DOHH2 (cell line): Measurements from ENCODE around the gene PRCC.

ENCODE experiments used
- H3F3A ChIP-seq: fragments of 200-600 bp; sonication (generic), shearing (Covaris generic); 2 replicates; pipeline ENCODE4 v1.6.0; 2016; ENCODE audit warnings: antibody characterized with exemption, mild to moderate bottlenecking; ENCODE audit not compliant: control insufficient read depth, insufficient read depth
- H3K27ac ChIP-seq: fragments of 200-600 bp; sonication (generic); 2 replicates; pipeline ENCODE4 v1.5.1; 2014; ENCODE audit warnings: low read depth, mild to moderate bottlenecking, low read length, moderate library complexity
- H3K27me3 ChIP-seq: fragments of 200-600 bp; sonication (generic); 2 replicates; pipeline ENCODE4 v1.6.1; 2014; ENCODE audit warnings: mild to moderate bottlenecking, low read length, mixed read lengths; ENCODE audit not compliant: control insufficient read depth
- H3K36me3 ChIP-seq: fragments of 200-600 bp; sonication (generic); 2 replicates; pipeline ENCODE4 v1.6.1; 2014; ENCODE audit warnings: mild to moderate bottlenecking, low read length, moderate library complexity, mixed read lengths; ENCODE audit not compliant: control insufficient read depth
- H3K4me1 ChIP-seq: fragments of 200-600 bp; sonication (generic); 2 replicates; pipeline ENCODE4 v1.6.1; 2014; ENCODE audit warnings: mild to moderate bottlenecking, low read length, mixed read lengths; ENCODE audit not compliant: control insufficient read depth
- H3K4me2 ChIP-seq: fragments of 200-600 bp; sonication (generic); 2 replicates; pipeline ENCODE4 v1.6.0; 2014; ENCODE audit warnings: mild to moderate bottlenecking, low read length, moderate library complexity
- H3K4me3 ChIP-seq: fragments of 200-600 bp; sonication (generic); 2 replicates; pipeline ENCODE4 v1.5.1; 2014; ENCODE audit warnings: mild to moderate bottlenecking, low read length, mixed read lengths
- H3K79me2 ChIP-seq: fragments of 200-600 bp; sonication (generic); 2 replicates; pipeline ENCODE4 v1.6.1; 2014; ENCODE audit warnings: mild to moderate bottlenecking, low read length, mixed read lengths; ENCODE audit not compliant: control insufficient read depth
- H3K9me2 ChIP-seq: fragments of 200-600 bp; sonication (generic); replicated peaks from 2 replicates; pipeline ENCODE4 v1.6.1; 2014; ENCODE audit warnings: mild to moderate bottlenecking, low read length, mixed read lengths; ENCODE audit not compliant: control insufficient read depth
- H3K9me3 ChIP-seq: fragments of 200-600 bp; sonication (generic); 2 replicates; pipeline ENCODE4 v1.6.1; 2014; ENCODE audit warnings: antibody characterized with exemption, low read length, mixed read lengths; ENCODE audit not compliant: control insufficient read depth, insufficient read depth
- H4K20me1 ChIP-seq: fragments of 200-600 bp; sonication (generic); 2 replicates; pipeline ENCODE4 v1.6.0; 2014; ENCODE audit warnings: low read depth, mild to moderate bottlenecking, antibody characterized with exemption, low read length, moderate library complexity; ENCODE audit not compliant: control insufficient read depth, insufficient read depth
- EZH2phosphoT487 ChIP-seq: fragments of 200-600 bp; sonication (generic); IDR thresholded peaks from 2 replicates; pipeline ENCODE4 v1.6.1; 2017; ENCODE audit warnings: borderline replicate concordance, mild to moderate bottlenecking, antibody characterized with exemption, low read length, moderate library complexity, mixed read lengths
- TF ChIP-seq, protein P1 (sequence below): fragments of 200-600 bp; sonication (generic); IDR thresholded peaks from one replicate; pipeline ENCODE4 v1.5.1; 2014; ENCODE audit warnings: antibody characterized with exemption, mild to moderate bottlenecking, low read depth, low read length; ENCODE audit not compliant: poor library complexity, severe bottlenecking

Gene PRCC

DNA sequence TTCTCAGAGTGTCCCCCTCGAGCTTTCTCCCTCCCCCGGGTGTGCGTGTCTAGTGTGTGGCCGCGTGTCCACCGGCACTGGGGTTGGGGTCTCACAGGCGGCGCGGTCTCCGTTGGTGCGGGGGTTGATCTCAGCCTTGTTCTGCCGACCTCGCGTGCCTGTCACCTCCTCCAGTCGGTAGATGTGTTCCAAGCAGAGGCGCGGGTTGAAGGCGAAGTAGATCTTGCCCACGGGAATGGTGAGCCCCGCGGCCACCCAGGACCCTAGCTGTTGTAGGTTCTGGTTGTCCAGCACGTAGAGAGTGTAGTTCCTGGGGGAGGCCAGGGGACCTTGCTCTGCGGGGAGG is 81.8 kb downstream of the PRCC start:
- Histone ChIP-seq H3K27me3 (no peaks in the 10 kb centered on the region), H3K4me1 (no peaks in the 10 kb centered on the region), H3F3A (no peaks in the 10 kb centered on the region), H3K79me2 (no peaks in the 10 kb centered on the region), H3K27ac (no peak overlapping the region), H4K20me1 (no peaks in the 10 kb centered on the region), H3K9me2 (no peaks in the 10 kb centered on the region), H3K36me3 (no peaks in the 10 kb centered on the region), H3K4me2 (no peak overlapping the region), H3K9me3 (no peaks in the 10 kb centered on the region), H3K4me3 (no peak overlapping the region)
- TF ChIP-seq EZH2phosphoT487: no peak
- TF ChIP-seq, protein P1, sequence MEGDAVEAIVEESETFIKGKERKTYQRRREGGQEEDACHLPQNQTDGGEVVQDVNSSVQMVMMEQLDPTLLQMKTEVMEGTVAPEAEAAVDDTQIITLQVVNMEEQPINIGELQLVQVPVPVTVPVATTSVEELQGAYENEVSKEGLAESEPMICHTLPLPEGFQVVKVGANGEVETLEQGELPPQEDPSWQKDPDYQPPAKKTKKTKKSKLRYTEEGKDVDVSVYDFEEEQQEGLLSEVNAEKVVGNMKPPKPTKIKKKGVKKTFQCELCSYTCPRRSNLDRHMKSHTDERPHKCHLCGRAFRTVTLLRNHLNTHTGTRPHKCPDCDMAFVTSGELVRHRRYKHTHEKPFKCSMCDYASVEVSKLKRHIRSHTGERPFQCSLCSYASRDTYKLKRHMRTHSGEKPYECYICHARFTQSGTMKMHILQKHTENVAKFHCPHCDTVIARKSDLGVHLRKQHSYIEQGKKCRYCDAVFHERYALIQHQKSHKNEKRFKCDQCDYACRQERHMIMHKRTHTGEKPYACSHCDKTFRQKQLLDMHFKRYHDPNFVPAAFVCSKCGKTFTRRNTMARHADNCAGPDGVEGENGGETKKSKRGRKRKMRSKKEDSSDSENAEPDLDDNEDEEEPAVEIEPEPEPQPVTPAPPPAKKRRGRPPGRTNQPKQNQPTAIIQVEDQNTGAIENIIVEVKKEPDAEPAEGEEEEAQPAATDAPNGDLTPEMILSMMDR: no peak
